NOMO-1 treated with DMSO at 0.1 percent for 48 hours (cell line): ENCODE measurements around the gene ATP2B3.

Experiments used
- DNase-seq: peaks from one replicate; lab custom pipeline; 2025; ENCODE audit not compliant: unreplicated experiment; lab: John Stamatoyannopoulos, UW

The ATP2B3 gene

GRCh38 chrX:153564047-153564606 lies 46.7 kb downstream of the ATP2B3 start:
- DNase-seq: no peak

DNA sequence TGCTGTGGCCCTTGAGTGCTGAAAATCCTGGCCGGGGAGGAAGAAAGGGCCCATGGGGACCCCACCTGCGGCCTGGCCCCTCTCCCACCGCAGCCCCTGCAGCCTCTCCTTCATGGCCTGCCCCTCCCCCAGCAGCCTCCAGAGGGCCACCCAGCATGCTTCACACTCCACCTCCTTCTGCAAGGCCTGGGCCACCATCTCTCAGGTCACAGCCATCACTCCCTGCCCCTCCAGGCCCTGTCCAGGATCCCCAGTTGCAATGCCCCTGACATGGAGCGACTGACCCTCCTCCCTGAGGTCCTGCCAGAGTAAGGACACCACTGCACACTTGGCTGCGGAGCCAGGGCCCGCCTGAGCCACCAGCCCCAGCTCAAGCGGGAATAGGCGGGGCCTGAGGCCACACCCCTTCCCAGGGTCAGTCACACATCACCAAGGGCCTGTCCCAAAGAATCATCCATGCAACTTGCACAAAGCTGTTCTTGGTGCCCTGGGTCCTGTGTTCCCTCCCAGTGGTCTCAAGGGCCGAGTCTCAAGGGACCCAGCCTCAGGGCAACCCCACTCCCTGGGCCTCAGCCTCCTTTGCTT lies 48.6 kb downstream of the ATP2B3 start:
- no peak for DNase-seq

GRCh38 chrX:153568451-153569011 lies 51.1 kb downstream of the ATP2B3 start:
- DNase-seq: no peak

- DNase-seq: peak; percentile 72
Observed at GRCh38 chrX:153569475-153569874, 52.0 kb downstream of the ATP2B3 start.

GRCh38 chrX:153571534-153571908 lies 54.1 kb downstream of the ATP2B3 start:
- DNase-seq: no peak

DNA sequence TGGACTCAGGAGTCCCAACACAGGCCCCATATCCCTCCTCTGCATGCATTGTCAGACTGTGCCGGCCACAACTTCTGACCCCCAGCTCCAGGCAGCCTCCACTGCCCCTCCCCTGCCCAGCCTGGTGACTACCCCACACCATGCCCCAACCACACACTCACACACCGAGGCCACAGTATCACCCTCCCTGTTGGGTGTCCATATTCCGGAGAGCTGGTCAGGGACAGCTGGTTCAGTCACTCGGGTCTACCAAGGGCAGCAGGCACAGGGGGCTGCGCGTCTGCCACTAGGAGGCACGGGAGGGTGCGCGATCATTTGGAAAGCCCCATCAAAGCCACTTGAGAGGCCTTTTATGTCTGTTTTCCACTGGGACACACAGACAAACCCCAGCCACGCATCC lies 55.2 kb downstream of the ATP2B3 start:
- DNase-seq: no peak

GRCh38 chrX:153573984-153574383 lies 56.5 kb downstream of the ATP2B3 start:
- no peak for DNase-seq

DNA sequence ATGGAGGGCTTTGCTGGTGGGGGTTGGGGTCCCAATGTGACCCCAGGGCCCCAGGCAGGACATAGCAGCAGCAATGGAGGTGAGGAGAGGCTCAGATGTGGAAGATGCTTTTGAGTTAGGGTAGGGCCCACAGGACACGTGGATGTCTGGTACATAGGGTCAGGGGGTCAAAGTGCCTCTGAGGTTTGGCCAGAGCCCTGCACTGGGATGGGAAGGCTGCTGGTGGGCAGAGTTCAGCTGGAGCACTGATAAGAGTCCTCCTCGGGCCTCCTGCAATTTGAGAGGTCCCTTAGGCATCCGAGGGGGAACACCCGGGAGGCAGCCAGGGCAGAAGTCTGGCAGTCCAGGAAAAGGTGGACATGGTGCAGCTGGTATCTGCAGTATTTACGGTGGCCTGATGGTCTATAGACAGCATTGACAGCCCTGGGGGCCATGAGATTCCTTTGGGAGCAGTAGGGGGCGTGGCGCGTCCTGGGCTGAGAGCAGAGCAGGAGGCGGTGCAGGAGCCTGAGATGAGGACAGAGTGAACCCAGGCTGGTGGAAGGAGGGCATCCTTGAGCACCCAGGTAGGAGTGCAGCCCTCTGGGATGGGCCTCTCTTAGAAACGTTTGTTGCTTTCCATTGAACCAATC lies 58.9 kb downstream of the ATP2B3 start:
- DNase-seq: no peak

GRCh38 chrX:153576961-153577360 lies 59.5 kb downstream of the ATP2B3 start:
- no peak for DNase-seq

DNA sequence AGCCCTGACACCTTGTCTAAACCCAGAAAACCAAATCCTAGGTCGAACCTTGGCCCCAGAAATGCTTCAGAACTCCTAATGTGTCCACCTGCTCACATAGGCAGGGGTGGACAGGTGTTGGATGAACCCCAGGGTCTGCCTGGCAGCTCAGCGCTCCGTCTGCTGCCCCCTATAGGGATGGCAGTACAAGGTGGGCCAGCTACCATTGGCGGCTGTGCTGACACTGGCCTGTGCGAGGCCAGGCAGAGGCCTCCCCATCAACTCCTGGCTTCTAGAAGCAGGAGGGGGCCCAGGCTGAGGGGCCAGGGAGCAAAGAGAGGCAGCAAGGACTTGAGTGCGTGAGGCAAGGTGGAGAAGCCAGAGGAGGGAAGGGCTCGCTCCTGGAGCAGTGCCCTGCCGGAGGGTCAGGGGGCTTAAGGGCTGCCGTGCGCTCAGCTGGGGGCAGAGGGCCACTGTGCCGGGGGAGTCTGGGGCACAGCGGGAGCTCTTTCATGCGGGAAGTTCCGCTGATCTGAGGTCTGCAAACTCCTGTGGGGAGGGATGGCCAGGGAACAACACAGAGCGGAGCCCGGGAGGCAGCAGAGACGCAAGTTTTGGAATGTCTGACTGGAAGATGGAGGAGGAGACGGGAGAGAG lies 60.9 kb downstream of the ATP2B3 start:
- no peak for DNase-seq

- DNase-seq: no peak
Observed at GRCh38 chrX:153578889-153579288, 61.4 kb downstream of the ATP2B3 start.

- no peak for DNase-seq
Observed at GRCh38 chrX:153580700-153581386, 63.4 kb downstream of the ATP2B3 start.

DNA sequence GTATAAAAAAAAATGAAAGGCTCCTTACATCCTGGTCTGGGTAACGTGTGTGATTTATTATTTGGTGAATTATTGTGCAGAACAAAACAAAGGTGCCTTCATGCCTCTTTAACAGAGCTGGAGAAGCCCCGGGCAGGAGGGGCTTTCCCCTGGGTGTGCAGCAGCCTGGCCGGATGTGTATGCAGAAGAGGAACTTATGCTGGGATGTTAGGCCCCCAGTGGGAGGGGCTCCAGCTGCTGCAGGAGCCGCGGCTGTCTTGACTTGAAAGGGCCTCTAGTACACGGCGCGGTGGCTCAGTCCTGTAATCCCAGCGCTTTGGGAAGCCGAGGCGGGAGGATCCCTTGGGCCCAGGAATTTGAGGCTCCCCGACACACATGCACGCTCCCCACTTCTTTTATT lies 65.5 kb downstream of the ATP2B3 start:
- DNase-seq: peak; percentile 60

DNA sequence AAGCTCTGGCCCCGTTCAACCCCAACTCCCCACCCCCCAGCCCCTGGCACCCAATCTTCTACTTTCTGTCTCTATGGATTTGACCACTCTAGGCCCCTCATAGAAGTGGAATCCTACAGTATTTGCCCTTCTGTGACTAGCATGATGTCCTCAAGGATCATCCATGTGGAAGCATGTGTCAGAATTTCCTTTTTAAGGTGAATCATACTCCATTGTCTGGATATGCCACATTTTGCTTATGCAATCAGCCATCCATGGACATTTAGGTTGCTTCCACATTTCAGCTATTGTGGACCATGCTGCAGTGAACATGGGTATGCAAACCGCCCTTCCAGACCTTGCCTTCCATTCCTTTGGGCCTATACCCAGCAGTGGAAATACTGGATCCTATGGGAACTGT lies 66.0 kb downstream of the ATP2B3 start:
- DNase-seq: no peak

GRCh38 chrX:153585827-153586226 lies 68.4 kb downstream of the ATP2B3 start:
- DNase-seq: no peak

DNA sequence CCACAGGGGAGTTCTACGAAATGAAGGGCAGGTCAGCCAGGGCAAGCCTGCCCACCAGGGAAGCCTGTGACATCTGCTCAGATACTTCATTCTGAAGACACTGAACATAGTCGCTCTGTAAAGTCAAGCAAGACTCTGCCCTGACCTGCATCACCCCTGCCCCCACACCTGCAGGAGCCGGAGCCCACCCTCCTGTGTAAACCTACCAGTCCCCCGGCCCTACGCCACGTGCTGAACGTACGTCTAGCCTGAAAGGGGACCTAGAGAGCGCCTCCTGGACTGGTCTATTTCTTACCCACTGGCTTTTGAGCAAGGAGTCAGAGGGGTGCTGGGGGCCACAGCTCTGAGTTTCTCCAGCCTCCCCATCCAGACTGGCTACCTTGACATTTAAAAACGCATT lies 69.9 kb downstream of the ATP2B3 start:
- no peak for DNase-seq

DNA sequence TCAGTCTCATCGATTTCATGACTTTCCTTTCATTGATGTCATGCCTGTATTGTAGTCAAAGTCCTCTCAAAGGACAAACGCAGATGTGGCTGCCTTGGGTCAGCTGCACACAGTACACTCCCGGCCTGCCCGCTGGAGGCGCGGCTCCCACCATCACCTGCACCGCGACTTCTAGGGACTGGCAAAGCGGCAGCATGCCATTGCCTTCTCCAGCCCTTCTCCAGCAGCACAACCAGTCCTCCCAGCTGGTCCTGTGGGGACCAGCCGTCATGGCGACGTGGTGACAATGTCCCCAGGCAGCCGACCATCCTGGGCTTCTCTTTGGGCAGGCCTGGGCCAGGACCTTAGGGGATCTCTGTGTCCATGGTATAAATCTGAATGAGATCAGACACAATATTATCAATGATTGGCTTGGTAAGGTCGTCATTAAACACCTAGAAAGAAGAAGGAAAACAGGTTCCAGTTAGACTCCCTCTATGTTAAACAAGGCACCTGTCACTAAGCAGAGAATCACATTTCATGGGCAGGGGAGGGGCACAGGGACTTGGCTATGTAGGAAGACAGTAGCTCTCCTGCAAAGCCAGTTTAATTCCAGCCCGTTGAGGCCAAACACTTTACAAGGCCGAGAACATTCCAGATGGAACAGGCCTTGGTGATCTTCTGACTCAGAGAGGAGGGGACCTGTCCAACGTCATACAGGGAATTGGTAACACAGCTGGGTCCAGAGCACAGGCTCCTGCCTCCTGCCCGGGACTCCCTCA lies 70.8 kb downstream of the ATP2B3 start:
- no peak for DNase-seq

DNA sequence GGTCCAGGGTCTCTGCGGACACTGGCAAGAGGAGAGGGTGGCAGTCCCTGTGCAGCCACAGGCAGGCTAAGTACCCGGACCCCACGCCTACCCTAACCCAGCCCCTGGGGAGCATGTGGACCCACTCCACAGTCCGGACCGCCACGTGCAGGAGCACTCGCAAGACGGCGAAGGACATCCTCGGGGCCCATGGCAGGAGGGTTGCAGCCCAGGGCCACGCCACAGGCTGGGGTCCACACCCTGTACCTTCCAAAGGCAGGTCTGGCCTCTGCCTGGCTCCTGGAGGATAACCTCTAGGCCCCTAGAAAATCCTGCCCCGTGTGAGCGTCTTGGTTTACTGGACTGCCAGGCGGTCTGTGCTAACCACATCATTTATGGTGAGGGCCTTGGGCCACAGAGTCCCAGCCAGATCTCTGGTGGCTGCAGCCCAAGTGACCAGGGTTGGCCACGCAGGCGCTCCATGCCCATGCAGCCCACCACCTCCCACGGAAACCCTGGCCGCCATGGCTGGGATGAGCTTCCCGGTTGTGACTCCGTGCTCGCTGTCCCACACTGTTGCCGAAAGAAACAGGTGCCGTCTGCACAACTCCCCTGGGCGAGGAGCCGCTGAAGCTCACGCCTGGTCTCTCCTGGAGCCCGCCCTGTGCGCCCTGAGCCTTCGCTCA lies 71.5 kb downstream of the ATP2B3 start:
- DNase-seq: no peak

GRCh38 chrX:153590961-153591956 lies 73.8 kb downstream of the ATP2B3 start:
- no peak for DNase-seq
